Left ventricle myocardium superior (tissue), 1 donor: Measurements from ENCODE around the gene PYGL. TPM values are rescaled to one million over a fixed set of nuclear protein-coding genes. Genes with fewer than 3 reads are reported as not detected.

Experiments used
- total RNA-seq: library from RNA; stranded (reverse); fragmentation: NEBNext Ultra II Directional; extraction: Animal tissue kit (Norgen Biotek cat#: 25700); gene quantifications from one replicate; pipeline ENCODE4 v1.2.1, GENCODE V29; 2021
- donor health status: DM: no; HTN: yes; CAD: no; lungs with severe emphysema.

PYGL gene
- total RNA-seq, 1 donor from 2014 or later = 6.6 TPM

Other genes starting within 250 kb of the PYGL start
- gene NIN, start 113.3 kb downstream of the PYGL start, total RNA-seq = 21.3 TPM
- not detected for gene ABHD12B, start 72.4 kb downstream of the PYGL start, total RNA-seq
- 0.42 TPM for gene TRIM9, start 150.6 kb upstream of the PYGL start, total RNA-seq